ENCODE data around the gene KIAA0513. TPM values are rescaled to one million over a fixed set of nuclear protein-coding genes. Genes with fewer than 3 reads are reported as not detected.

KIAA0513 gene
- total and polyA plus RNA-seq, 2 donors (not counting 3 experiments of a cell fraction or from before 2014, with no cell fraction given), result 1.8 to 4.3 TPM

GRCh38 chr16:85130705-85131028 is 103.1 kb downstream of the KIAA0513 start:
- dilution Hi-C loops (cut with MboI; ENCODE audit: extremely low pct_ligation_motif_present, low sequenced_read_pairs), result no loop called here
- ChIA-PET POLR2A (no interaction called here), CTCF (interaction anchor here (1.1 to 1.9 kb wide), 4 partner anchors 16 to 42 kb away, joined by 3 to 10 read pairs (median 6); no protein-coding TSS in a partner anchor)

More at GRCh38 chr16:85130705-85131028, 103.1 kb downstream of the KIAA0513 start:
- H3K27ac ChIP-seq (ENCODE audit: insufficient read depth, low read depth, low read length), result no peak overlapping the region
- no peak overlapping the region for H3K4me2 ChIP-seq (ENCODE audit: insufficient read depth, low read length)
- BruUV-seq (replicated peaks), result no TSS peak
- H3K79me2 ChIP-seq (ENCODE audit: control insufficient read depth, insufficient read depth, low read length), result no peaks in the 10 kb centered on the region
- DNase-seq (ENCODE audit: low read depth, low spot score), result no peak
- TF ChIP-seq MYC (IDR thresholded peaks at IDR 0.05; ENCODE audit: low read depth, low read length) (no peak), POLR2A (IDR thresholded peaks at IDR 0.05; ENCODE audit: low read depth, low read length) (no peak), FOS (IDR thresholded peaks at IDR 0.05; ENCODE audit: borderline replicate concordance, insufficient read depth, low read length) (no peak), EZH2 (IDR thresholded peaks at IDR 0.05; ENCODE audit: borderline replicate concordance, low read depth, low read length, severe bottlenecking) (no peak), JUN (IDR thresholded peaks at IDR 0.05; ENCODE audit: borderline replicate concordance, insufficient read depth, insufficient read length, low read depth) (no peak), POLR2AphosphoS5 (IDR thresholded peaks at IDR 0.05; ENCODE audit: insufficient read depth, low read depth, low read length) (no peak), GATA2 (IDR thresholded peaks at IDR 0.05; ENCODE audit: insufficient read depth, insufficient read length, low read depth, low read length) (no peak)
- TF ChIP-seq, protein P1, sequence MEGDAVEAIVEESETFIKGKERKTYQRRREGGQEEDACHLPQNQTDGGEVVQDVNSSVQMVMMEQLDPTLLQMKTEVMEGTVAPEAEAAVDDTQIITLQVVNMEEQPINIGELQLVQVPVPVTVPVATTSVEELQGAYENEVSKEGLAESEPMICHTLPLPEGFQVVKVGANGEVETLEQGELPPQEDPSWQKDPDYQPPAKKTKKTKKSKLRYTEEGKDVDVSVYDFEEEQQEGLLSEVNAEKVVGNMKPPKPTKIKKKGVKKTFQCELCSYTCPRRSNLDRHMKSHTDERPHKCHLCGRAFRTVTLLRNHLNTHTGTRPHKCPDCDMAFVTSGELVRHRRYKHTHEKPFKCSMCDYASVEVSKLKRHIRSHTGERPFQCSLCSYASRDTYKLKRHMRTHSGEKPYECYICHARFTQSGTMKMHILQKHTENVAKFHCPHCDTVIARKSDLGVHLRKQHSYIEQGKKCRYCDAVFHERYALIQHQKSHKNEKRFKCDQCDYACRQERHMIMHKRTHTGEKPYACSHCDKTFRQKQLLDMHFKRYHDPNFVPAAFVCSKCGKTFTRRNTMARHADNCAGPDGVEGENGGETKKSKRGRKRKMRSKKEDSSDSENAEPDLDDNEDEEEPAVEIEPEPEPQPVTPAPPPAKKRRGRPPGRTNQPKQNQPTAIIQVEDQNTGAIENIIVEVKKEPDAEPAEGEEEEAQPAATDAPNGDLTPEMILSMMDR (IDR thresholded peaks at IDR 0.05; ENCODE audit: extremely low read depth in 1 of 2, insufficient read depth in 1 of 2, low read depth in 1 of 2, low read length in 2 of 2), result no peak
- TF ChIP-seq, protein P2, sequence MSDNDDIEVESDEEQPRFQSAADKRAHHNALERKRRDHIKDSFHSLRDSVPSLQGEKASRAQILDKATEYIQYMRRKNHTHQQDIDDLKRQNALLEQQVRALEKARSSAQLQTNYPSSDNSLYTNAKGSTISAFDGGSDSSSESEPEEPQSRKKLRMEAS (IDR thresholded peaks at IDR 0.05; ENCODE audit: insufficient read depth, insufficient read length), result no peak
- peak overlapping the region; percentile 17 for H2AFZ ChIP-seq (ENCODE audit: low read depth, low read length)
- intact Hi-C loops (cut with micrococcal nuclease), result no loop called here
- peaks cover 27% of the 10 kb centered on the region for H3K4me1 ChIP-seq (ENCODE audit: control insufficient read depth, extremely low read depth, insufficient read depth, low read length)
- H3K9me3 ChIP-seq (replicated peaks; ENCODE audit: control insufficient read depth, insufficient read depth, low read length), result no peaks in the 10 kb centered on the region
- FAIRE-seq, result no peak
- H3K4me3 ChIP-seq (replicated peaks in 1 of 3; ENCODE audit: insufficient read depth in 1 of 3, low read depth in 1 of 3, low read length in 3 of 3), result no peak overlapping the region
- H3K27me3 ChIP-seq (ENCODE audit: control insufficient read depth in 2 of 2, insufficient read depth in 2 of 2, low read length in 2 of 2), result no peaks in the 10 kb centered on the region
- H3K36me3 ChIP-seq (ENCODE audit: control insufficient read depth in 2 of 2, extremely low read depth in 1 of 2, insufficient read depth in 2 of 2, low read length in 2 of 2), result no peaks in the 10 kb centered on the region
- no peaks in the 10 kb centered on the region for H4K20me1 ChIP-seq (replicated peaks; ENCODE audit: control insufficient read depth, extremely low read depth, insufficient read depth, low read length)
- H3K9me1 ChIP-seq (replicated peaks; ENCODE audit: control insufficient read depth, extremely low read depth, insufficient read depth, low read length), result no peaks in the 10 kb centered on the region
- H3K9ac ChIP-seq (replicated peaks; ENCODE audit: extremely low read depth, insufficient read depth, low read length), result no peak overlapping the region

All from endothelial cell of umbilical vein (primary cell).